ENCODE results near the gene UBR2.

DNA sequence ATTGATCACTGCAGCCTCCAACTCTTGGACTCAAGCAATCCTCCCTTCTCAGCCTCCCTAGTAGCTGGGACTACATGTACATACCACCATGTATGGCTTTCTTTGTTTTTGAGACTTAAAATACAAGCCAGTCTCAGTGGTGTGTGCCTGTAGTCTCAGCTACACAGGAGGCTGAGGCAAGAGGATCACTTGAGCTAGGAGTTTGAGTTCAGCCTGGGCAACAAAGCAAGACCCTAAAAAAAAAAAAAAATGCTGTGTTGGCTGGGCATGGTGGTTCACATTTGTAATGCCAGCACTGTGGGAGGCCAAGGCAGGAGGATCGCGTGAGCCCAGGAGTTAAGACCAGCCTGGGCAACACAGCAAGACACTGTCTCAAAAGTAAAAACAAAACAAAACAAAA, 51.7 kb downstream of the UBR2 start:
- TF ChIP-seq, protein P1, sequence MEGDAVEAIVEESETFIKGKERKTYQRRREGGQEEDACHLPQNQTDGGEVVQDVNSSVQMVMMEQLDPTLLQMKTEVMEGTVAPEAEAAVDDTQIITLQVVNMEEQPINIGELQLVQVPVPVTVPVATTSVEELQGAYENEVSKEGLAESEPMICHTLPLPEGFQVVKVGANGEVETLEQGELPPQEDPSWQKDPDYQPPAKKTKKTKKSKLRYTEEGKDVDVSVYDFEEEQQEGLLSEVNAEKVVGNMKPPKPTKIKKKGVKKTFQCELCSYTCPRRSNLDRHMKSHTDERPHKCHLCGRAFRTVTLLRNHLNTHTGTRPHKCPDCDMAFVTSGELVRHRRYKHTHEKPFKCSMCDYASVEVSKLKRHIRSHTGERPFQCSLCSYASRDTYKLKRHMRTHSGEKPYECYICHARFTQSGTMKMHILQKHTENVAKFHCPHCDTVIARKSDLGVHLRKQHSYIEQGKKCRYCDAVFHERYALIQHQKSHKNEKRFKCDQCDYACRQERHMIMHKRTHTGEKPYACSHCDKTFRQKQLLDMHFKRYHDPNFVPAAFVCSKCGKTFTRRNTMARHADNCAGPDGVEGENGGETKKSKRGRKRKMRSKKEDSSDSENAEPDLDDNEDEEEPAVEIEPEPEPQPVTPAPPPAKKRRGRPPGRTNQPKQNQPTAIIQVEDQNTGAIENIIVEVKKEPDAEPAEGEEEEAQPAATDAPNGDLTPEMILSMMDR (conservative IDR thresholded peaks at IDR 0.05), result no peak
- no peak for TF ChIP-seq EZH2 (IDR thresholded peaks at IDR 0.05; ENCODE audit: low read depth)

Data from PC-9 (cell line).